Epithelial cell of esophagus (primary cell): ENCODE data around the gene IL1RAPL2.
"Not testable (repeated sequence)": the region's sequence is repeated elsewhere in the genome, so short reads cannot be mapped to it uniquely, and the experiment has no call there.

Experiments
- DNase-seq: peaks from one replicate; pipeline ENCODE4 v3.0.0; 2010; ENCODE audit warnings: low read depth
- H3K4me3 ChIP-seq: 2 replicates; pipeline ENCODE4 v1.5.1; 2011; ENCODE audit warnings: mild to moderate bottlenecking, low read length, control low read depth
- TF ChIP-seq, protein P1 (sequence below): IDR thresholded peaks from 2 replicates; pipeline ENCODE4 v1.5.1; 2011; ENCODE audit warnings: low read depth, mild to moderate bottlenecking, low read length, control low read depth, inconsistent platforms; ENCODE audit not compliant: insufficient read depth; ENCODE audit errors: missing control alignments

IL1RAPL2 gene

GRCh38 chrX:104565791-104566680 lies at the start of gene IL1RAPL2:
Gene IL1RAPL2, plus strand, starts transcription at chrX:104566199.
- TF ChIP-seq, protein P1, sequence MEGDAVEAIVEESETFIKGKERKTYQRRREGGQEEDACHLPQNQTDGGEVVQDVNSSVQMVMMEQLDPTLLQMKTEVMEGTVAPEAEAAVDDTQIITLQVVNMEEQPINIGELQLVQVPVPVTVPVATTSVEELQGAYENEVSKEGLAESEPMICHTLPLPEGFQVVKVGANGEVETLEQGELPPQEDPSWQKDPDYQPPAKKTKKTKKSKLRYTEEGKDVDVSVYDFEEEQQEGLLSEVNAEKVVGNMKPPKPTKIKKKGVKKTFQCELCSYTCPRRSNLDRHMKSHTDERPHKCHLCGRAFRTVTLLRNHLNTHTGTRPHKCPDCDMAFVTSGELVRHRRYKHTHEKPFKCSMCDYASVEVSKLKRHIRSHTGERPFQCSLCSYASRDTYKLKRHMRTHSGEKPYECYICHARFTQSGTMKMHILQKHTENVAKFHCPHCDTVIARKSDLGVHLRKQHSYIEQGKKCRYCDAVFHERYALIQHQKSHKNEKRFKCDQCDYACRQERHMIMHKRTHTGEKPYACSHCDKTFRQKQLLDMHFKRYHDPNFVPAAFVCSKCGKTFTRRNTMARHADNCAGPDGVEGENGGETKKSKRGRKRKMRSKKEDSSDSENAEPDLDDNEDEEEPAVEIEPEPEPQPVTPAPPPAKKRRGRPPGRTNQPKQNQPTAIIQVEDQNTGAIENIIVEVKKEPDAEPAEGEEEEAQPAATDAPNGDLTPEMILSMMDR = peak; percentile 79
- DNase-seq = peak; percentile 62
- H3K4me3 ChIP-seq = peak within 1 kb of the TSS; percentile 25

- DNase-seq = no peak
- H3K4me3 ChIP-seq = no peak overlapping the region
Observed at GRCh38 chrX:104522386-104522785, 43.6 kb upstream of the IL1RAPL2 start.

GRCh38 chrX:104523858-104524257 lies 42.1 kb upstream of the IL1RAPL2 start:
- no peak overlapping the region for H3K4me3 ChIP-seq
- no peak for DNase-seq
- TF ChIP-seq, protein P1 = no peak

More at GRCh38 chrX:104522386-104522785, 43.6 kb upstream of the IL1RAPL2 start:
- TF ChIP-seq, protein P1 = no peak

DNA sequence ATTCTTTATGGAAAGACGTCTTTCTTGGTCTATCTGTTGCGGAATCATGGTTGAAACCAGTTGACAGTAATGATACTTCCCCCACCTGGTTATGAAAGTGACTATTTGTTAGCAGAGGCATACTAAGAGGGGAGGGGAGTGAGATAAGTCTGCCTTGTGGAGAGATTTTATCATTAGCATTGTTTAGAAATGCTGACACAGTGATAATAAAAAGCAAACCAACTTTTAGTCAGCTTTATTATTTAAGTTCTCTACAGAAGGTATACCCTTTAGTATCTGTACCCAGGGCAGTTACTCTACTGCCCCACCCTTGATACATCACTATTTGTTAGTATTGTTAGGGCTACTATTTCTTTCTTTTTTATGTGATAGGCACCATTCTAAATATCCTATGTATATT lies 26.9 kb upstream of the IL1RAPL2 start:
- TF ChIP-seq, protein P1 = no peak
- no peak overlapping the region for H3K4me3 ChIP-seq
- DNase-seq = no peak

- not testable (repeated sequence) for DNase-seq, H3K4me3 ChIP-seq
Observed at GRCh38 chrX:104542447-104542846, 23.6 kb upstream of the IL1RAPL2 start.

- DNase-seq = no peak
- TF ChIP-seq, protein P1 = no peak
- no peak overlapping the region for H3K4me3 ChIP-seq
Observed at GRCh38 chrX:104564335-104564734, 1.7 kb upstream of the IL1RAPL2 start.

DNA sequence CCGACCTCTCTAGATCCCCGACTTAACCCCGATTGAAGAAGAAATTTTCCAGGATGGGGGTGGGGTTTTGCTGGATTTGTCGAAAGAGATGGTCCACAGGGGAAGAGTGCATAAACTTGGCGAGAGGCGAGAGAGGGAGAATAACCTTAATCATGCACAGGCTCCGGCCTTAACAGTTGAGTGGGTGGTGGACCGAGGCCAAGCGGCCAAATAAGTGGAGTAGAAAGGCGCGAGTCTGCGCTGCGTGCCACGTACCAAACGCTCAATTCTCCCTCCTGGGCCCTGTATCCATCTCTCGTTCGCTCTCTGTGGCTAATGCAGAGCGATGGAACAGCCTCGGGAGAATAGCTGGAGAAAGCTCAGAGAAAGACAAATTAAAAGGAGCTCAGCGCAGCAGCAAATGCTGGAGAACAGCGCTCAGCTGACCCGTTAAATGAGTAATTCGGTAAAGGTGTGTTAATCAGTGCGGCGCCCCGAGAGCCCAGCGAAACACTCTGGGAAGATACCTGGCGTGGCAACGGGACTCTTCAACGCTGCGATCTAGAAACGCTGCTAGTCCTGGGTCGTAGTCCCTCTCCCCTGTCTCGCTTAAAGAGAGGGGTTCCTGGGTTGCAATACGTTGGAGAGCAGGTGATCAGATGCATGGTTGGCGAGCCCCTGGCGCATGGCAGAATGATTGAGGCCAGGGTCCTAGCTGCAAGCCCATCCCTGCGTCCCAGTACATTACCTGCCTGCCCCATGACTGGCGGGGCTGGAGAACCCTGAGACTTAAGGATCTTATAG lies 887 bp upstream of the IL1RAPL2 start:
- peak; percentile 11 for DNase-seq
- H3K4me3 ChIP-seq = no peak overlapping the region
- TF ChIP-seq, protein P1 = no peak
